HG02852 (cell line): ENCODE results near the gene PCDHGA12.
"Not testable (repeated sequence)": the region's sequence is repeated elsewhere in the genome, so short reads cannot be mapped to it uniquely, and the experiment has no call there.

Source experiments
- ATAC-seq: cut with Tn5 transposase; IDR thresholded peaks from one replicate; pipeline ENCODE4 v1.9.1; 2021; ENCODE audit warnings: mild to moderate bottlenecking, moderate library complexity; ENCODE audit not compliant: unreplicated experiment

The PCDHGA12 gene

DNA sequence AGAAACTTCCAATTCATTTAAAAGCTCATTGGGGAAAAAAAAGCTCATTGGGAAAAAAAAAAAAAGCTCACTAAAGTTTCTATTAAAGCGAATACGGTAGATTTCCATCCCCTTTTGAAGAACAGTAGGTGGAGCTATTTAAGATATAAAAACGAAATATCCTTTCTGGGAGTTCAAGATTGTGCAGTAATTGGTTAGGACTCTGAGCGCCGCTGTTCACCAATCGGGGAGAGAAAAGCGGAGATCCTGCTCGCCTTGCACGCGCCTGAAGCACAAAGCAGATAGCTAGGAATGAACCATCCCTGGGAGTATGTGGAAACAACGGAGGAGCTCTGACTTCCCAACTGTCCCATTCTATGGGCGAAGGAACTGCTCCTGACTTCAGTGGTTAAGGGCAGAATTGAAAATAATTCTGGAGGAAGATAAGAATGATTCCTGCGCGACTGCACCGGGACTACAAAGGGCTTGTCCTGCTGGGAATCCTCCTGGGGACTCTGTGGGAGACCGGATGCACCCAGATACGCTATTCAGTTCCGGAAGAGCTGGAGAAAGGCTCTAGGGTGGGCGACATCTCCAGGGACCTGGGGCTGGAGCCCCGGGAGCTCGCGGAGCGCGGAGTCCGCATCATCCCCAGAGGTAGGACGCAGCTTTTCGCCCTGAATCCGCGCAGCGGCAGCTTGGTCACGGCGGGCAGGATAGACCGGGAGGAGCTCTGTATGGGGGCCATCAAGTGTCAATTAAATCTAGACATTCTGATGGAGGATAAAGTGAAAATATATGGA is at the start of gene PCDHGA12:
PCDHGA12 (plus strand) TSS at position 176 of the 782 bp plus-strand sequence; CDS start at position 429, 253 bp downstream.
- peak; percentile 79 for ATAC-seq

DNA sequence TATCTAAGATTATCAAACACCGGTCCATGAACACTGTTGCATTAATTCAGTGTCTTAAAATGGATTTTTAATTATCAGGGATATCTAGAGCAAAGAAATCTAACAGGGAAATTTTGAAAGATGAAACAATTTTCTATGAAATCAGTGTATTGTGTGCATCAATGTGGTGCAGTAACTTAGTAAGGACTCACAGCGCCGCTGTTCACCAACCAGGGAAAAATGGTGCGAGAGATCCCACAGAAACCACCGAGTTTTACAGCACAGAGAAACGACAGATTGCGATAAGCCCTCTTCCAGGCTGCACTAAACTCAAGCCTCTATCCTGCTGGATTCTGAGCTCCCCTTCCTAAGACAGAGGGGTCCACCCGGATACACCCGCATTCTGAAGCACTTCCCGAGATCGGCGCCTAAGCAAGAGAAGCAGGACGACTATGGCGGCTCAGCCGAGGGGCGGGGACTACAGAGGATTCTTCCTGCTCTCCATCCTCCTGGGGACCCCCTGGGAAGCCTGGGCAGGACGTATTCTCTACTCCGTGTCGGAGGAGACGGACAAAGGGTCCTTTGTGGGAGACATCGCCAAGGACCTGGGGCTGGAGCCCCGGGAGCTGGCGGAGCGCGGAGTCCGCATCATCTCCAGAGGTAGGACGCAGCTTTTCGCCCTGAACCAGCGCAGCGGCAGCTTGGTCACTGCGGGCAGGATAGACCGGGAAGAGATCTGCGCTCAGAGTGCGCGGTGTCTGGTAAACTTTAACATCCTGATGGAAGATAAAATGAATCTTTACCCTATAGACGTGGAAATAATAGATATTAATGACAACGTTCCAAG is 47.6 kb upstream of the PCDHGA12 start, which contains the start of gene PCDHGA7:
PCDHGA7 (plus strand) TSS at position 274 of the 826 bp plus-strand sequence; CDS start at position 432, 158 bp downstream.
- no peak for ATAC-seq

- no peak for ATAC-seq
Measured at GRCh38 chr5:141383345-141383744, 47.0 kb upstream of the PCDHGA12 start.

- ATAC-seq = no peak
Measured at GRCh38 chr5:141384471-141385267, 45.6 kb upstream of the PCDHGA12 start.

DNA sequence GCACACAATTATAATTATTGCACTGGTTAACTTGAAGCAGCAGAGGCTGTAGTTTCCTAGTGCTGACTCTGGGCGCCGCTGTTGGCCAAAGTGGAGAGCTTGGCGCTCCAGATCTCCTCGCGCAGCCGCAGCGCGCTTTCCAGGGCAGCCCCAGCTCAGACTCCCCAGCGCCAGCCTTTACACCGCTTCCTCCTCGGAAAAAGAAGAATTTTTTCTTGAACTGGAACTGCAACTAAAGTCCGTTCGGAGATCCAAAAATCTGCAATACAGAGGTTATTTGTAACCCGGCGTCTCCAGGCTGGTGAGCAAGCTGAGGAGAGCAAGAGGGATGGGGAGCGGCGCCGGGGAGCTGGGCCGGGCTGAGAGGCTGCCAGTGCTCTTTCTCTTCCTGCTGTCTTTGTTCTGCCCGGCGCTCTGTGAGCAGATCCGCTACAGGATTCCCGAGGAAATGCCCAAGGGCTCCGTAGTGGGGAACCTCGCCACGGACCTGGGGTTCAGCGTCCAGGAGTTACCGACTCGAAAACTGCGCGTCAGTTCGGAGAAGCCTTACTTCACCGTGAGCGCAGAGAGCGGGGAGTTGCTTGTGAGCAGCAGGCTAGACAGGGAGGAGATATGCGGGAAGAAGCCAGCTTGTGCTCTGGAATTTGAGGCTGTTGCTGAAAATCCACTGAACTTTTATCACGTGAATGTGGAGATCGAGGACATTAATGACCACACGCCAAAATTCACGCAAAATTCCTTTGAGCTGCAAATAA is 42.6 kb upstream of the PCDHGA12 start, which contains the start of gene PCDHGB4:
PCDHGB4 (plus strand) TSS at position 142 of the 755 bp plus-strand sequence; CDS start at position 329, 187 bp downstream.
- peak; percentile 87 for ATAC-seq

GRCh38 chr5:141388661-141389060 is 41.6 kb upstream of the PCDHGA12 start:
- no peak for ATAC-seq

GRCh38 chr5:141389153-141390042 is 40.9 kb upstream of the PCDHGA12 start:
- no peak for ATAC-seq

DNA sequence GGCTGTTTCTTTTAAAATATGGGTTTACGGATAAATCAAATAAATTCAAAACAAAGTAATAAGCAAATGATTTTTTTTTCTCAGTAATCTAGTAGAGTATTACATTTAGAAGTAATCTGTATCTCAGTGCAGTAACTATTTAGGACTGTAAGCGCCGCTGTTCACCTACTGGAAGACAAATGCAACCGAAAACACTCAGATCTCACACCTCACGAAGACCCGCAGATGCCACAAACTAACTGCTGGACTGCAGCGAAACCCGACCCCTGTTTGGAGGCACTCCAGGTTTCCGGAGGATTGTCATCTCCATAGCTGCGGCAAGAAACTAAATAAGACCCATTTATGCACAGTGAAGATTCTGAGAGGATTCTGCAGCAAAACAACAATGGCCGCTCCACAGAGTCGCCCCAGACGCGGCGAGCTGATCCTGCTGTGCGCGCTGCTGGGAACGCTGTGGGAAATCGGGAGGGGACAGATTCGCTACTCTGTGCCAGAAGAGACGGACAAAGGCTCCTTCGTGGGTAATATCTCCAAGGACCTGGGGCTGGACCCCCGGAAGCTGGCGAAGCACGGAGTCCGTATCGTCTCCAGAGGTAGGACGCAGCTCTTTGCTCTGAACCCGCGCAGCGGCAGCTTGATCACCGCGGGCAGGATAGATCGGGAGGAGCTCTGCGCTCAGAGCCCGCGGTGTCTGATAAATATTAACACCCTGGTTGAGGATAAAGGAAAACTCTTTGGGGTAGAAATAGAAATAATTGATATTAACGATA is 37.7 kb upstream of the PCDHGA12 start, which contains the start of gene PCDHGA8:
PCDHGA8 (plus strand) TSS at position 205 of the 770 bp plus-strand sequence; CDS start at position 386, 181 bp downstream.
- no peak for ATAC-seq

- no peak for ATAC-seq
Measured at GRCh38 chr5:141393267-141393666, 37.0 kb upstream of the PCDHGA12 start.

GRCh38 chr5:141394401-141395187 is 35.7 kb upstream of the PCDHGA12 start:
- ATAC-seq = not testable (repeated sequence)

DNA sequence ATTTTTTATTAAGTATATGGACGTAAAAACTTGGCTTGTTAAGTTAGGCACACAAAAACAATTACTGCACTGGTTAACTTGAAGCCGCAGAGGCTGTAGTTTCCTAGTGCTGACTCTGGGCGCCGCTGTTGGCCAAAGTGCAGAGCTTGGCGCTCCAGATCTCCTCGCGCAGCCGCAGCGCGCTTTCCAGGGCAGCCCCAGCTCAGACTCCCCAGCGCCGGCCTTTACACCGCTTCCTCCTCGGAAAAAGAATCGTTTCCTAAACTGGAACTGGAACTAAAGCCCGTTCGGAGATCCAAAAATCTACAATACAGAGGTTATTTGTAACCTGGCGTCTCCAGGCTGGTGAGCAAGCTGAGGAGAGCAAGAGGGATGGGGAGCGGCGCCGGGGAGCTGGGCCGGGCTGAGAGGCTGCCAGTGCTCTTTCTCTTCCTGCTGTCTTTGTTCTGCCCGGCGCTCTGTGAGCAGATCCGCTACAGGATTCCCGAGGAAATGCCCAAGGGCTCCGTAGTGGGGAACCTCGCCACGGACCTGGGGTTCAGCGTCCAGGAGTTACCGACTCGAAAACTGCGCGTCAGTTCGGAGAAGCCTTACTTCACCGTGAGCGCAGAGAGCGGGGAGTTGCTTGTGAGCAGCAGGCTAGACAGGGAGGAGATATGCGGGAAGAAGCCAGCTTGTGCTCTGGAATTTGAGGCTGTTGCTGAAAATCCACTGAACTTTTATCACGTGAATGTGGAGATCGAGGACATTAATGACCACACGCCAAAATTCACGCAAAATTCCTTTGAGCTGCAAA is 32.4 kb upstream of the PCDHGA12 start, which contains the start of gene PCDHGB5:
PCDHGB5 (plus strand) TSS at position 192 of the 796 bp plus-strand sequence; CDS start at position 373, 181 bp downstream.
- peak; percentile 98 for ATAC-seq

- ATAC-seq = no peak
Measured at GRCh38 chr5:141398608-141399007, 31.7 kb upstream of the PCDHGA12 start.

DNA sequence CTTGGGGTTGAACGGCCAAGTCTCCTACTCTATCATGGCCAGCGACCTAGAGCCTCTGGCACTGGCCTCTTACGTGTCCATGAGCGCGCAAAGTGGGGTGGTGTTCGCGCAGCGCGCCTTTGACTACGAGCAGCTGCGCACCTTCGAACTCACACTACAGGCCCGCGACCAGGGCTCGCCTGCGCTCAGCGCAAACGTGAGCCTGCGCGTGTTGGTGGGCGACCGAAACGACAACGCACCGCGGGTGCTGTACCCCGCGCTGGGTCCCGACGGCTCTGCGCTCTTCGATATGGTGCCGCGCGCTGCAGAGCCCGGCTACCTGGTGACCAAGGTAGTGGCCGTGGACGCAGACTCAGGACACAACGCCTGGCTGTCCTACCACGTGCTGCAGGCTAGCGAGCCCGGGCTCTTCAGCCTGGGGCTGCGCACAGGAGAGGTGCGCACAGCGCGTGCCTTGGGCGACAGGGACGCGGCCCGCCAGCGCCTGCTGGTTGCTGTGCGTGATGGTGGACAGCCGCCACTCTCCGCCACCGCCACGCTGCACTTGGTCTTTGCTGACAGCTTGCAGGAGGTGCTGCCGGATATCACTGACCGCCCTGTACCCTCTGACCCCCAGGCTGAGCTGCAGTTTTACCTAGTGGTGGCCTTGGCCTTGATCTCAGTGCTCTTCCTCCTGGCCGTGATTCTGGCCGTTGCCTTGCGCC is 30.6 kb upstream of the PCDHGA12 start:
- ATAC-seq = no peak

DNA sequence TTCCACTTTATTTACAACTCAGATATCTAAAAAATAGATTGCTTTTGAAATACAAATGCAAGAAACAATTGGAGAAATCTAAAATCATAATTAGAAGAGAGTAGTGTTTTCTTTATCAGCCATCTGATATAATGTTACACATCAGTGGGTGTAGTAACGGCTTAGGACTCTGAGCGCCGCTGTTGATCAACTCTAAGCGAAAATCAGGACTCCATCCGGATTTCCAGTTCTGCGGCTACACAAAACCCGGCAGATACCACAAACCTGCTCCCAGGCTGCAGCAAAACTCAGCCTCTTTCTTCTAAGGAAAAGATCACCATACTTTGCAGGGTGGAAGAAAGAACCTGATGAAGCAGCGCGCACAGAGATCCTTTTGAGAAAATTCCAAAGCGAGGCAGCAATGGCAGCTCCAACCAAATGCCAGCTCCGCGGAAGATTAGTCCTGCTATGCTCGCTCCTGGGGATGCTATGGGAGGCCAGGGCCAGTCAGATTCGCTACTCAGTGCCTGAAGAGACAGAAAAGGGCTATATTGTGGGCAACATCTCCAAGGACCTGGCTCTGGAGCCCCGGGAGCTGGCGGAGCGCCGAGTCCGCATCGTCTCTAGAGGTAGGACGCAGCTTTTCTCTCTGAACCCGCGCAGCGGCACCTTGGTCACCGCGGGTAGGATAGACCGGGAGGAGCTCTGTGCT is 27.6 kb upstream of the PCDHGA12 start, which contains the start of gene PCDHGA9:
PCDHGA9 (plus strand) TSS at position 226 of the 691 bp plus-strand sequence; CDS start at position 401, 175 bp downstream.
- no peak for ATAC-seq

DNA sequence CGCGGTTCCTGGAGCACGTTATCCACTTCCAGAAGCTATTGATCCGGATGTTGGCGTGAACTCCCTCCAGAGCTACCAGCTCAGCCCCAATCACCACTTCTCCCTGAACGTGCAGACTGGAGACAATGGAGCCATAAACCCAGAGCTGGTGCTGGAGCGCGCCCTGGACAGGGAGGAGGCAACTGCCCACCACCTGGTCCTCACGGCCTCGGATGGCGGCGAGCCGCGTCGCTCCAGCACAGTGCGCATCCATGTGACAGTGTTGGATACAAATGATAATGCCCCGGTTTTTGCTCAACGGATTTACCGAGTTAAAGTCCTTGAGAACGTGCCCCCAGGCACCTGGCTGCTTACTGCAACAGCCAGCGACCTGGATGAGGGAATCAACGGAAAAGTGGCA is 26.9 kb upstream of the PCDHGA12 start:
- no peak for ATAC-seq
